CD4-positive, alpha-beta T cell (primary cell): Measurements from ENCODE around the gene LGI4. TPM values are rescaled to one million over a fixed set of nuclear protein-coding genes. Genes with fewer than 3 reads are reported as not detected.
A peak's percentile ranks its signal among the peaks of the same experiment; 100 is the strongest.

Experiments used
- ATAC-seq: fragments of 200-7000 bp; cut with Tn5 transposase; one replicate; pipeline ENCODE4 v1.10.0; 2022; ENCODE audit warnings: mild to moderate bottlenecking; ENCODE audit not compliant: poor library complexity
- CTCF ChIA-PET: fragments of 350-600 bp; sonication (Branson Sonifier 250); formaldehyde crosslinking; loops from one replicate; lab custom pipeline; 2021; ENCODE audit warnings: antibody characterized with exemption, inconsistent platforms; lab: Charles Lee
- POLR2A ChIA-PET: fragments of 350-600 bp; sonication (Branson Sonifier 250); formaldehyde crosslinking; loops from one replicate; lab custom pipeline; 2021; ENCODE audit warnings: antibody characterized with exemption, inconsistent platforms; lab: Charles Lee
- DNase-seq, 14 experiments: peaks; one replicate each; pipeline ENCODE4 v3.0.0-alpha.2; 2013 to 2020; ENCODE audit warnings: mixed read lengths in 2 of 14
- H3K27ac ChIP-seq, 2 donors: one replicate each; pipeline versions ENCODE4 v1.5.1 to v1.7.0; 2013; ENCODE audit warnings: low read length in 2 of 2, low read depth in 1 of 2, mild to moderate bottlenecking in 1 of 2
- H3K27me3 ChIP-seq, 2 experiments: 1 replicate in 1 of 2; 2 replicates in 1 of 2; pipeline versions ENCODE4 v1.6.1 to v1.7.0; 2013; ENCODE audit warnings: low read length in 2 of 2, control low read depth in 1 of 2, mild to moderate bottlenecking in 1 of 2, moderate library complexity in 1 of 2; ENCODE audit not compliant: insufficient read depth in 2 of 2, control insufficient read depth in 1 of 2
- H3K36me3 ChIP-seq: one replicate; pipeline ENCODE4 v1.6.1; 2013; ENCODE audit warnings: low read length, control low read depth; ENCODE audit not compliant: insufficient read depth
- H3K4me1 ChIP-seq: one replicate; pipeline ENCODE4 v1.6.1; 2013; ENCODE audit warnings: low read length, control low read depth; ENCODE audit not compliant: insufficient read depth
- H3K4me3 ChIP-seq: one replicate; pipeline ENCODE4 v1.5.1; 2013; ENCODE audit warnings: mild to moderate bottlenecking, low read length, moderate library complexity
- H3K9me3 ChIP-seq, 2 experiments: 1 replicate in 1 of 2; 2 replicates in 1 of 2; pipeline versions ENCODE4 v1.6.1 to v1.7.0; 2013; ENCODE audit warnings: low read length in 2 of 2, mild to moderate bottlenecking in 2 of 2, control low read depth in 1 of 2, moderate library complexity in 1 of 2; ENCODE audit not compliant: control insufficient read depth in 1 of 2, insufficient read depth in 1 of 2
- H3K27ac Mint-ChIP-seq: one replicate; pipeline ENCODE4 v1.8.0; 2020; ENCODE audit warnings: mixed read lengths
- H3K27me3 Mint-ChIP-seq: one replicate; pipeline ENCODE4 v1.8.0; 2021; ENCODE audit warnings: mixed read lengths
- H3K36me3 Mint-ChIP-seq: one replicate; pipeline ENCODE4 v1.8.0; 2021; ENCODE audit warnings: low read depth, mixed read lengths
- H3K4me1 Mint-ChIP-seq: one replicate; pipeline ENCODE4 v1.8.0; 2021; ENCODE audit warnings: low read depth, mixed read lengths
- H3K4me3 Mint-ChIP-seq: one replicate; pipeline ENCODE4 v1.8.0; 2020; ENCODE audit warnings: mild to moderate bottlenecking, mixed read lengths
- H3K9me3 Mint-ChIP-seq: one replicate; pipeline ENCODE4 v1.8.0; 2020; ENCODE audit warnings: mixed read lengths
- CTCF ChIP-seq: fragments of 200-600 bp; IDR thresholded peaks from one replicate; pipeline ENCODE4 v1.8.0; 2022; ENCODE audit warnings: antibody characterized with exemption, mild to moderate bottlenecking
- intact Hi-C, 2 experiments: fragments of 100-400 bp; cut with DNase I in 1 of 2; cut with micrococcal nuclease in 1 of 2; formaldehyde crosslinking; loops; one replicate each; pipeline versions ENCODE4 v1.15.1 to v1.9.0; 2023 to 2025; cut with DNase I, micrococcal nuclease
- total RNA-seq, 174 experiments: library from RNA in 2 of 174; stranded (reverse) in 2 of 174; gene quantifications; one replicate each; pipeline ENCODE4 v1.2.3 and lab custom pipeline; 2021 to 2026

Gene LGI4
- total RNA-seq, 2 experiments from 2014 or later: 0.69 to 0.70 TPM

GRCh38 chr19:35116072-35116801 is 18.6 kb downstream of the LGI4 start:
- CTCF ChIA-PET: no interaction called here
- no peaks in the 10 kb centered on the region for H3K27me3 Mint-ChIP-seq

GRCh38 chr19:35115177-35115951 is 19.5 kb downstream of the LGI4 start, which contains the start of gene FXYD3:
Gene FXYD3, plus strand, starts transcription at chr19:35115823. Its CDS starts 3,554 bp downstream, at chr19:35119377.
- H3K27ac Mint-ChIP-seq: no peak within 1 kb of the TSS
- H3K27ac ChIP-seq: no peak within 1 kb of the TSS
- DNase-seq (no peak), ATAC-seq (no peak)
- peaks cover 6% of the 10 kb centered on the region for H3K4me1 Mint-ChIP-seq
- no peak within 1 kb of the TSS for H3K4me3 Mint-ChIP-seq
- ChIA-PET POLR2A (no interaction called here), CTCF (interaction anchor here (1.7 kb wide), 1 partner anchor 27 kb away, joined by 13 read pairs; the partner anchor contains the start of gene FXYD7)
- TF ChIP-seq CTCF: no peak
- peaks cover 0 to 5% of the 10 kb centered on the region in 2 experiments for H3K9me3 ChIP-seq
- H3K36me3 ChIP-seq: no peaks in the 10 kb centered on the region
- no peaks in the 10 kb centered on the region for H3K27me3 ChIP-seq
- H3K4me3 ChIP-seq: no peak within 1 kb of the TSS
- H3K9me3 Mint-ChIP-seq: no peaks in the 10 kb centered on the region
- no peaks in the 10 kb centered on the region for H3K27me3 Mint-ChIP-seq
- intact Hi-C loops: loop anchor here in 1 of 2 experiments (2.0 kb wide), 1 partner anchor 19 kb away; the partner anchor contains the start of gene LGI4
- H3K4me1 ChIP-seq: peaks cover 8% of the 10 kb centered on the region
- no peaks in the 10 kb centered on the region for H3K36me3 Mint-ChIP-seq

More at GRCh38 chr19:35116072-35116801, 18.6 kb downstream of the LGI4 start:
- DNase-seq: no peak
- POLR2A ChIA-PET: interaction anchor here (0.7 to 0.8 kb wide), 2 partner anchors 37 to 101 kb away, joined by 3 read pairs; no protein-coding TSS in a partner anchor
- no peak overlapping the region for H3K4me3 ChIP-seq
- no peak for TF ChIP-seq CTCF
- no peaks in the 10 kb centered on the region for H3K27me3 ChIP-seq
- Mint-ChIP-seq H3K27ac (no peak overlapping the region), H3K4me1 (peaks cover 6% of the 10 kb centered on the region), H3K9me3 (no peaks in the 10 kb centered on the region), H3K4me3 (no peak overlapping the region), H3K36me3 (no peaks in the 10 kb centered on the region)
- H3K4me1 ChIP-seq: peaks cover 8% of the 10 kb centered on the region
- no peak for ATAC-seq
- no peak overlapping the region for H3K27ac ChIP-seq
- intact Hi-C loops: no loop called here
- peaks cover 0 to 5% of the 10 kb centered on the region in 2 experiments for H3K9me3 ChIP-seq
- H3K36me3 ChIP-seq: no peaks in the 10 kb centered on the region

GRCh38 chr19:35114353-35115176 is 20.3 kb downstream of the LGI4 start:
- Histone ChIP-seq H3K9me3 (peaks cover 0 to 5% of the 10 kb centered on the region in 2 experiments), H3K4me1 (peaks cover 8% of the 10 kb centered on the region), H3K4me3 (no peak overlapping the region), H3K36me3 (no peaks in the 10 kb centered on the region), H3K27ac (no peak overlapping the region), H3K27me3 (peaks cover 0 to under 1% of the 10 kb centered on the region in 2 experiments)
- H3K27me3 Mint-ChIP-seq: no peaks in the 10 kb centered on the region
- ATAC-seq (peak; percentile 95), DNase-seq (peak; percentile 54 to 82 (median 64))
- no peak overlapping the region for H3K4me3 Mint-ChIP-seq
- intact Hi-C loops: loop anchor here in 1 of 2 experiments (2.0 kb wide), 1 partner anchor 20 kb away; the partner anchor contains the start of gene LGI4
- no peaks in the 10 kb centered on the region for H3K9me3 Mint-ChIP-seq
- CTCF ChIA-PET: interaction anchor here (1.7 kb wide), 1 partner anchor 28 kb away, joined by 13 read pairs; the partner anchor contains the start of gene FXYD7
- TF ChIP-seq CTCF: peak; percentile 84
- H3K4me1 Mint-ChIP-seq: peaks cover 6% of the 10 kb centered on the region
- POLR2A ChIA-PET: no interaction called here
- H3K27ac Mint-ChIP-seq: no peak overlapping the region
- no peaks in the 10 kb centered on the region for H3K36me3 Mint-ChIP-seq
